Spleen (tissue), 7 donors: ENCODE measurements around the gene PLCH1.

ENCODE experiments used
- POLR2AphosphoS5 ChIP-seq, 3 donors: sonication (generic); formaldehyde crosslinking; IDR thresholded peaks; one replicate each; pipeline ENCODE4 v1.5.1; 2017; ENCODE audit warnings: antibody characterized with exemption in 3 of 3
- TF ChIP-seq, protein P1 (sequence below), 11 experiments: fragments of 200-600 bp in 7 of 11; fragments of 450-650 bp in 4 of 11; sonication (generic) in 4 of 11; IDR thresholded peaks in 8 of 11; conservative IDR thresholded peaks in 3 of 11; 1 replicate in 7 of 11; 2 replicates in 4 of 11; pipeline versions ENCODE4 v1.4.0 to v1.8.0; 2016 to 2021; ENCODE audit warnings: antibody characterized with exemption in 11 of 11, inconsistent platforms in 4 of 11, mild to moderate bottlenecking in 1 of 11
- donor health status: DM: no; HTN: no; CAD: no; lungs with moderate emphysema.
- donor health status: DM: no; HTN: no; CAD: no.
- donor health status: DM: no; HTN: no; CAD: no.

DNA sequence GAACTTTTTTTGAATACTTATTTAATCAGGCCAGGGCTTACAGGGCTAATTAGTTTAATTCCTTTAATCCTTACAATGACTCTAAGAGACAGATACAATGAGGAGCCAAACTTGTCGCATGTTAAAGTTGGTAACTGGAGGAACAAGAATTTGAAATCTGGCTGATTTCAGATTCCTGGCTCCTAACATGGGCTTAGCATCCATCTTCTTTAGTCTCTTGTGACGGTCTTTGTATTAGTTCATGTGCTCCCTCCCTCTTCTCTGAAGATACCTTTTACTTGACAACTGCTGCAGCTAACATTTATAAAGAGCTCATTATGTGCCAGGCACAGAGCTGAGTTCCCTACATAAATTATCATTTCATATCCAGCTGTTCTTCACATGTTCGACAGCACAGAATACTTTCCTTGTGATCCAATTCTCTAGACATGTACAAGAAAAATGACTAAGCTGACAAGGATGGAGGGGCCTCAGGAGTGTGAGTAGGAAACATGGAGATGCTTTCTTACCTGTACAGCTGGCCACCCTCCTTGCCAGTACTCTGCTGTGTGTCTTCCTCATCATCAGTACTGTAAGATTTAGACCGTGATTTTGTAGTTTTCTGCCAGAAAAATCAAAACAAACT lies 244.6 kb downstream of the PLCH1 start:
- TF ChIP-seq, protein P1, sequence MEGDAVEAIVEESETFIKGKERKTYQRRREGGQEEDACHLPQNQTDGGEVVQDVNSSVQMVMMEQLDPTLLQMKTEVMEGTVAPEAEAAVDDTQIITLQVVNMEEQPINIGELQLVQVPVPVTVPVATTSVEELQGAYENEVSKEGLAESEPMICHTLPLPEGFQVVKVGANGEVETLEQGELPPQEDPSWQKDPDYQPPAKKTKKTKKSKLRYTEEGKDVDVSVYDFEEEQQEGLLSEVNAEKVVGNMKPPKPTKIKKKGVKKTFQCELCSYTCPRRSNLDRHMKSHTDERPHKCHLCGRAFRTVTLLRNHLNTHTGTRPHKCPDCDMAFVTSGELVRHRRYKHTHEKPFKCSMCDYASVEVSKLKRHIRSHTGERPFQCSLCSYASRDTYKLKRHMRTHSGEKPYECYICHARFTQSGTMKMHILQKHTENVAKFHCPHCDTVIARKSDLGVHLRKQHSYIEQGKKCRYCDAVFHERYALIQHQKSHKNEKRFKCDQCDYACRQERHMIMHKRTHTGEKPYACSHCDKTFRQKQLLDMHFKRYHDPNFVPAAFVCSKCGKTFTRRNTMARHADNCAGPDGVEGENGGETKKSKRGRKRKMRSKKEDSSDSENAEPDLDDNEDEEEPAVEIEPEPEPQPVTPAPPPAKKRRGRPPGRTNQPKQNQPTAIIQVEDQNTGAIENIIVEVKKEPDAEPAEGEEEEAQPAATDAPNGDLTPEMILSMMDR (IDR thresholded peaks at IDR 0.05 in 8 of 11, conservative IDR thresholded peaks at IDR 0.05 in 3 of 11) = no peak
- no peak for TF ChIP-seq POLR2AphosphoS5 (IDR thresholded peaks at IDR 0.05)
